Measurements from ENCODE around the gene TTC12. TPM values are rescaled to one million over a fixed set of nuclear protein-coding genes. Genes with fewer than 3 reads are reported as not detected.

Gene TTC12
- total and polyA plus RNA-seq, 3 donors from 2014 or later = 42.1 to 123 (median 81.3) TPM

DNA sequence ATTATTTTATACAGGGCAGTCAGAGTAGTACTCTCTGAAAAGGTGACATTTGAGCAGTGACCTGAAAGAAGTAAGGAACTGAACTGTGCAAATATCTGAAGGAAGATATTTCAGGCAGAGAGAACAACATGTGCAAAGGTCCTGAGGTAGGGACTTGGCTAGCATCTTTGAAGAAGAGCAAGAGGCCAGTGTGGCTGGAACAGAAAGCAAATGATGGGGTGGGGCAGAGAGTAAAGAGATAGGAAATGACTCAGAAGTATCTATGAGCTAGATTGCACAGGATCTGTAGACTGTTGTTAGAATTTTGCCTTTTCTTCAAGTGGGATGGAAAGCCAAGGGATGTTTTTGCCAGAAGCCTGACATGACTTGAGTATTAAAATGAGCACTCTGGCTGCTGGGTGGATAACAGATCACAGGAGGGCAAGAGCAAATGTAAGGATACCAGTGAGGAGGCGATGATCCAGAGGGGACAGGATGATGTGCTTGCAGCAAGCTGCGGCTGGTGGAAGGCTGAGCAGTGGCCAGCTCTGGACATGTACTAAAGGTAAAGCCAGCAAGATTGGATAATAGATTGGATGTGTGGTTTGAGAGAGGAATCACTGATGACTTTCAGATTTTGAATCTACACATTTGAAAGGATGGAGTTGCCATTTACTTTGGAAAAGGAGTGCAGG is 33.2 kb upstream of the TTC12 start:
- H3K36me3 ChIP-seq (ENCODE audit: low read depth, missing control alignments) = no peaks in the 10 kb centered on the region
- no peak overlapping the region for H3K27ac ChIP-seq
- intact Hi-C loops (cut with DNase I; ENCODE audit: low total_unique reads) = loop anchor here (10.0 kb wide), 1 partner anchor 696 kb away; no protein-coding TSS in a partner anchor
- no peaks in the 10 kb centered on the region for H3K4me1 ChIP-seq
- no peaks in the 10 kb centered on the region for H3K27me3 ChIP-seq
- H3K9me3 ChIP-seq = no peaks in the 10 kb centered on the region
- 92 to 97% methylated on average over 2 of the region's 2 CpGs for WGBS, 2 donors
- TF ChIP-seq POLR2A (IDR thresholded peaks at IDR 0.05) = no peak
- TF ChIP-seq, protein P1, sequence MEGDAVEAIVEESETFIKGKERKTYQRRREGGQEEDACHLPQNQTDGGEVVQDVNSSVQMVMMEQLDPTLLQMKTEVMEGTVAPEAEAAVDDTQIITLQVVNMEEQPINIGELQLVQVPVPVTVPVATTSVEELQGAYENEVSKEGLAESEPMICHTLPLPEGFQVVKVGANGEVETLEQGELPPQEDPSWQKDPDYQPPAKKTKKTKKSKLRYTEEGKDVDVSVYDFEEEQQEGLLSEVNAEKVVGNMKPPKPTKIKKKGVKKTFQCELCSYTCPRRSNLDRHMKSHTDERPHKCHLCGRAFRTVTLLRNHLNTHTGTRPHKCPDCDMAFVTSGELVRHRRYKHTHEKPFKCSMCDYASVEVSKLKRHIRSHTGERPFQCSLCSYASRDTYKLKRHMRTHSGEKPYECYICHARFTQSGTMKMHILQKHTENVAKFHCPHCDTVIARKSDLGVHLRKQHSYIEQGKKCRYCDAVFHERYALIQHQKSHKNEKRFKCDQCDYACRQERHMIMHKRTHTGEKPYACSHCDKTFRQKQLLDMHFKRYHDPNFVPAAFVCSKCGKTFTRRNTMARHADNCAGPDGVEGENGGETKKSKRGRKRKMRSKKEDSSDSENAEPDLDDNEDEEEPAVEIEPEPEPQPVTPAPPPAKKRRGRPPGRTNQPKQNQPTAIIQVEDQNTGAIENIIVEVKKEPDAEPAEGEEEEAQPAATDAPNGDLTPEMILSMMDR (IDR thresholded peaks at IDR 0.05) = no peak
- DNase-seq = no peak
- H3K4me3 ChIP-seq = no peak overlapping the region

DNA sequence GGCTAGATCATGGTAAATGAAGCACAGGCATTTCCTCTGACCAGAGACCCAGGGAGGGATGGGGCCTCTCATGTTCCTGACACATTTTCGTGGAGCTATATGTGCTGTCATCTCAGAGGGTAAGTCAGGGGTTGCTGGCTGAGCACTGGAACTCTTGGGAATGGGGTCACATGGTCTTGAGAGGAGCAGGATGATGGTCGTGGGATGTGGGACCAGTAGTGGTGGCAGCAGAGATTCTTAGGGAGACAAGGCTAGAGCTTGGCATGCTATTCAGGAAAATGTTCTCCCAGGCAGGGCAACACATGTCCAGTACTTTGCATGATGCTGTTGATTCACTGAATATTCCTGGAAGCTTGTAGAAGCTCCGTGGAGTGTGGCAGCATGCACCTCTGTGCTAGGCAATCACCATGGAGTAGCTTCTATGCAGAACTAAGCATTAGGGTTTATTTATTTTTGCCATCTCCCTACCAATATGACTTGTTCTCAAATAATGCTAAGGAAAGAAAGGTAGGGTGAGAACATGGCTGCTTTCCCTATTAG is 31.4 kb upstream of the TTC12 start:
- Histone ChIP-seq H3K27ac (no peak overlapping the region), H3K36me3 (ENCODE audit: low read depth, missing control alignments) (no peaks in the 10 kb centered on the region), H3K4me3 (no peak overlapping the region), H3K27me3 (no peaks in the 10 kb centered on the region), H3K4me1 (no peaks in the 10 kb centered on the region), H3K9me3 (no peaks in the 10 kb centered on the region)
- no peak for TF ChIP-seq POLR2A (IDR thresholded peaks at IDR 0.05)
- TF ChIP-seq, protein P1 (IDR thresholded peaks at IDR 0.05) = no peak
- intact Hi-C loops (cut with DNase I; ENCODE audit: low total_unique reads) = loop anchor here (10.0 kb wide), 1 partner anchor 698 kb away; no protein-coding TSS in a partner anchor
- DNase-seq = no peak
- 81% methylated on average over 3 of the region's 3 CpGs for WGBS, 2 donors

DNA sequence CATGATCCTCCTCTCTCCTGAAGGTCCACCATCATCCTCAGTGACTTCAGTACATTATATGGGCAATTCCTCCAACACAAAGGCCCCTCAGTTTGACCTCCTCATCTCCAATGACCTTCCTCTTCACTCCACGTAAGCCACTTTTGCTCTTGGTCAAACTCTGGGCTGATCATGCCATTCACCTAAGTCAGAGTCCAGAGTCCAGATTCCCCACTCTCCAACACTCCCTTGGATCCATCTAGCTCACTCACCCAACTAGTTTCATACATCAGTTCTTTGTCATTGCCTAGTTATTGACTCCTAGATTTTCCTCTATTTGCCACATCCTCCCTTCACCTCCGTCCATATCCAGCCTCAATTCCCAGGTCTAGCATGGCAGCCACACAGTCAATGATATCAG is 30.5 kb upstream of the TTC12 start:
- 93 to 96% methylated on average over 2 of the region's 2 CpGs for WGBS, 2 donors
- H3K4me1 ChIP-seq = no peaks in the 10 kb centered on the region
- no peaks in the 10 kb centered on the region for H3K9me3 ChIP-seq
- no peaks in the 10 kb centered on the region for H3K27me3 ChIP-seq
- intact Hi-C loops (cut with DNase I; ENCODE audit: low total_unique reads) = loop anchor here (10.0 kb wide), 1 partner anchor 699 kb away; no protein-coding TSS in a partner anchor
- H3K36me3 ChIP-seq (ENCODE audit: low read depth, missing control alignments) = no peaks in the 10 kb centered on the region
- no peak overlapping the region for H3K27ac ChIP-seq
- no peak for DNase-seq
- TF ChIP-seq POLR2A (IDR thresholded peaks at IDR 0.05) = no peak
- TF ChIP-seq, protein P1 (IDR thresholded peaks at IDR 0.05) = no peak
- H3K4me3 ChIP-seq = no peak overlapping the region

DNA sequence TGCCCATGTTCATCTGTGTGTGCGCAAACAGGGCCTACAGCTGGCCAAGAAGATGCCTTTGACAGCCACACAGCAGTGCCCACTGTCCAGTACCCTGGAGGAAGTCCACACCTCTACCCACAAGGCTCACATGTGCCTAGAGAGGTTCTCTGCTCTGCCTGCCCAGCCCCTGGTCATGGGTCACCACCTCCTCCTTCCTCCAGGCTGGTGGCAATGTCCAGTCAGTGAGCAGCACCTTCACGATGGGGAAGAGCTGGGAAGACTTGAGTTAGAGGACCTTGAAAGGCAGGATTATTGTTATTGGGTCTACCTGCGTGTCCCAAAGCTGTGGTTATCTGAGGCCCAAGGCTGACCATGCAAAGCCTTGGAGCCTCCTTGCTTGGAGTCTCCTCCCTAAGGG is 28.4 kb upstream of the TTC12 start:
- Histone ChIP-seq H3K9me3 (no peaks in the 10 kb centered on the region), H3K36me3 (ENCODE audit: low read depth, missing control alignments) (no peaks in the 10 kb centered on the region), H3K4me1 (no peaks in the 10 kb centered on the region), H3K4me3 (no peak overlapping the region), H3K27ac (no peak overlapping the region), H3K27me3 (no peaks in the 10 kb centered on the region)
- intact Hi-C loops (cut with DNase I; ENCODE audit: low total_unique reads) = loop anchor here (10.0 kb wide), 1 partner anchor 701 kb away; no protein-coding TSS in a partner anchor
- WGBS, 2 donors = 93 to 94% methylated on average over 2 to 3 of the region's 3 CpGs
- no peak for DNase-seq
- TF ChIP-seq POLR2A (IDR thresholded peaks at IDR 0.05) = no peak
- TF ChIP-seq, protein P1 (IDR thresholded peaks at IDR 0.05) = no peak
